ENCODE measurements around the gene KCNH1.
A peak's percentile ranks its signal among the peaks of the same experiment; 100 is the strongest.

KCNH1 gene

GRCh38 chr1:211133836-211134669, at the start of gene KCNH1:
Gene KCNH1 (minus strand): TSS chr1:211134148. CDS start chr1:211133945, 203 bp downstream.
- TF ChIP-seq GATA3 (IDR thresholded peaks at IDR 0.05; ENCODE audit: low read depth, low read length) (no peak), GATA2 (IDR thresholded peaks at IDR 0.05; ENCODE audit: low read depth, low read length) (peak; percentile 42; the same call in 1 of the 2 replicates)

DNA sequence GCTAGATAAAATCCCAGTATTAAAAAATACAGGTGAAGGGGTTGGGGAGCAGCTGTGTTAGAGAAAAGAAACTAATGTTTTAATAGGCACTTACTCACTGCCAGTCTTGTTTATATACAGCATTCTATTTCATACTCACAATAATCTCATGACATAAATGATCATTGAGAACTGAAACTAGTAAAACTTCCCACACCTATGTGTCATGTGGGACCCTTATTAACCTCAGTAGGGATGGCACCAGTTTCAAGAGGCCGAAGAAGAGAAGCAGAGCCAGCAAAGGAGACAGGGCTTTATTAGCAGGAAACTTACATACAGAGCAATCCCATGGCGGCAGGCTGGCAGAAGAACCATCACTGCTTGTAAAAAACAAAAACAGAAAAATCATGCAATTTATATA, 48.8 kb upstream of the KCNH1 start:
- TF ChIP-seq GATA2 (IDR thresholded peaks at IDR 0.05; ENCODE audit: low read depth, low read length) (no peak), GATA3 (IDR thresholded peaks at IDR 0.05; ENCODE audit: low read depth, low read length) (no peak)

- TF ChIP-seq GATA2 (IDR thresholded peaks at IDR 0.05; ENCODE audit: low read depth, low read length) (no peak), GATA3 (IDR thresholded peaks at IDR 0.05; ENCODE audit: low read depth, low read length) (no peak)
These were observed 40.4 kb upstream of the KCNH1 start for GRCh38 chr1:211174375-211174774.

DNA sequence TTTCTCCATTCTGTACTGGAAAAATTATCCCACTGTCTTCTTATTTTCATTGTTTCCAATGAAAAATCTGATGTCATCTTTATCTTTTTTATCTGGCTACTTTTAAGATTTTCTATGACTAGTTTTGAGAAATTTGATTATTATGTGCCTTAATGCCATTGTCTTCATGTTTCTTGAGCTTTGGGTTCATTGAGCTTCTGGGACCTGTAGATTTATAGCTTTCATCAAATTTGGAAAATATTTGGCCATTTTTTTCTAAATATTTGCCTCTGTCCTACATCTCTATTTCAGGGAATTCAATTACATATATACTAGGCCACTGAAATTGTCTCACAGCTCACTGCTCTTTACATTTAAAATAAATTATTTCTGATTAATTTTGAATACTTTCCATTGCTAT, 38.7 kb upstream of the KCNH1 start:
- TF ChIP-seq GATA2 (IDR thresholded peaks at IDR 0.05; ENCODE audit: low read depth, low read length) (no peak), GATA3 (IDR thresholded peaks at IDR 0.05; ENCODE audit: low read depth, low read length) (no peak)

- TF ChIP-seq GATA2 (IDR thresholded peaks at IDR 0.05; ENCODE audit: low read depth, low read length) (no peak), GATA3 (IDR thresholded peaks at IDR 0.05; ENCODE audit: low read depth, low read length) (no peak)
These were observed 35.4 kb upstream of the KCNH1 start for GRCh38 chr1:211169353-211169752.

DNA sequence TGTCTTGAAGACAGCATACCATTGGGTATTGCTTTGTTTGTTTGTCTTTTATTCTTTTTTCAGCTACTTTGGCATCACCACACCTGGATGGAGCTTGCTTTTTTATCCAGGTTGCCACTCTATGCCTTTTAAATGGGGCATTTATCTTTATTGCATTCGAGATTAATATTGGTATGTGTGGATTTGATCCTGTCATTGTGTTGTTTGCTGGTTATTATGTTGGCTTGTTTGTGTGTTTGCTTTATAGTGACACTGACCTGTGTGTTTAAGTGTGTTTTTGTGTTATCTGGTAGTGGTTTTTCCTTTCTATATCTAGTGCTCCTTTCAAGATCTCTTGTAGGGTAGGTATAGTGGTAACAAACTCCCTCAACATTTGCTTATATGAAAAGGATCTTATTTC, 24.9 kb upstream of the KCNH1 start:
- TF ChIP-seq GATA3 (IDR thresholded peaks at IDR 0.05; ENCODE audit: low read depth, low read length) (no peak), GATA2 (IDR thresholded peaks at IDR 0.05; ENCODE audit: low read depth, low read length) (no peak)

DNA sequence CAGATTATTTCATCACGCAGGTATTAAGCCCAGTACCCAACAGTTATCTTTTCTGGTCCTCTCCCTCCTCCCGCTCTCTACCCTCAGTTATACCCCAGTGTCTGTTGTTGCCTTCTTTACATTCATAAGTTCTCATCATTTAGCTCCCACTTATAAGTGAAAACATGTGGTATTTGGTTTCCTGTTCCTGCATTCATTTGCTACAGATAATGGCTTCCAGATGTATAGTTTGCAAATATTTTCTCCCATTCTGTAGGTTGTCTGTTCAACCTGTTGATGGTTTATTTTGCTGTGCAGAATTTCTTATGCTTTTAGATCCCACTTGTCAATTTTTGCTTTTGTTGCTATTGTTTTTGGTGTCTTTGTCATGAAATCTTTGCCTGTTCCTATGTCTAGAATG, 21.1 kb upstream of the KCNH1 start:
- TF ChIP-seq GATA3 (IDR thresholded peaks at IDR 0.05; ENCODE audit: low read depth, low read length): no peak

DNA sequence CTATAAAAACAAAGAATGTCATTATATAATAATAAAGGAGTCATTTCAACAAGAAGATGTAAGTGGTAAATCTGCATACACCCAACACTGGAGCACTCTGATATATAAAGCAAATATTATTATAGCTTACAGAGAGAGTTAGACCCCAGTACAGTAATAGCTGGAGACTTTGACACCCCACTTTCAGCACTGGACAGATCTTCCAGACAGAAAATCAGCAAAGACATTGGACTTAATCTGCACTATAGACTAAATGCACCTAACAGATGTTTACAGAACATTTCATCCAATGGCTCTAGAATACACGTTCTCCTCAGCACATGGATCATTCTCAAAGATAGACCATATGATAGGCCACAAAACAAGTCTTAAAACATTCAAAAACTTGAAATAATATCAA, 20.0 kb upstream of the KCNH1 start:
- TF ChIP-seq GATA3 (IDR thresholded peaks at IDR 0.05; ENCODE audit: low read depth, low read length) (no peak), GATA2 (IDR thresholded peaks at IDR 0.05; ENCODE audit: low read depth, low read length) (no peak)

DNA sequence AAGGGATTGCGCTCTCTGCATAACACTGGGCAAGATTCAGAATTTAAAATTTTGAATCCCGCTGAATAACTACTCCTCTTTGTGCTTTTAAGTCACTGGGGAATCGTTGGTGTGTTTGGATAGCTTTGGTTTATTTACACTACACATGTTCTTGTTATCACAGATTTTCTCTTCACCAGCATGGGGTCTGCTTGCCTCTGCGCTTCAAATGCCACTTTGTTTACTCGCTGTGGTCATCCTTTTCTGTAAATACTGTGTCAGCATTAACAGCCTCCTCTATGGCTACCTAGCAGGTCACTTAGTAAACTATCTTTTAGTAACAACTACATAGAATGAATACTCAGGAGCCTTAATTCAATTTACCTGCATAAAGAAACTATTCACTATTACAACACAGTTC, 14.4 kb upstream of the KCNH1 start:
- TF ChIP-seq GATA3 (IDR thresholded peaks at IDR 0.05; ENCODE audit: low read depth, low read length): no peak
- no peak for TF ChIP-seq GATA2 (IDR thresholded peaks at IDR 0.05; ENCODE audit: low read depth, low read length)

DNA sequence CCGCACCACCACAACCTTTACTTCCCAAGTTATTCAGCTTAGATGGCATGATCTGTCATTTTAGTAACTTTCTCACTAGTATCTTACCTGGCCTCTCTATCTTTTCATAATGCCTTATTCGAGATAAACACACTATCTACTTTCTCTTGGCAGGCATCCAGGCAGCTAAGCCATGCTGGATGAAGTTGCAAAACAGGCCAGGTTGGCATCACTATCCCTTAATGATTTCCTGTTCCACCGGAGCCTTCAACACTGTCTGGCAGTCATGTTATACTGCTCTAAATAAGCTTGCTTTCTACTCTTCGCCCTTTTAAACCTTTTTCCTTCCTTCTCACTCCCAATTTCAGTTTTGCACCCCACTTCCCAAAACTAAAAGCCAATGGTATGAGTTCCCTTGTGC, 12.0 kb upstream of the KCNH1 start:
- TF ChIP-seq GATA2 (IDR thresholded peaks at IDR 0.05; ENCODE audit: low read depth, low read length): no peak
- TF ChIP-seq GATA3 (IDR thresholded peaks at IDR 0.05; ENCODE audit: low read depth, low read length): no peak

DNA sequence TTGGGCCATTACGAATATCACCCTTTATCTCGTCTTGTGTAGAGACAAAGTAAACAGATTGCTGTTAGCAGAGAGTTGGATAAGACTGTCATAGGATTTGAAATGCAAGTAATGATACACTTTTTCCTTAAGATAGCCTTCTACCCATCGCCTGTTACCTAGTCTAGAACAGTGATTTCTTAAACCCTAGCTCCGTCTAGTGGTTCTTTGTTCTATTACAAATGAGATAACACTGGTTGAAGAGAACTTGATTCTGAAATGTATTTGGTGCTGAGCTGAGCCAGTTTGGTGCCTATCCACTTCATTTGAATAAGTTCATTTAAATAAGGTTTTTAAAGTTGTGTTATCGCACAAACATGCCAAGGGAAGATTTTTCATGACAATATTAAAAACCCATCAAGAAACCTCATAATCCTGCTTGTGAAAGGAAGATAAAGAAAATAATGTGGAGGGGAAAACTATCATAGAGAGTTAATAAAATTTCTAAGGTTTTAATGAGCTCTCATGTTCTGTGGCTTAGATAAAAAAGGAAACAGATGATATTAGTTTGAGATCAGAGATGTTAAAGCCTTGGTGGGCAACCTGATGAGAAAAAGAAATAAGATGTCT, 1.5 kb upstream of the KCNH1 start:
- TF ChIP-seq GATA2 (IDR thresholded peaks at IDR 0.05; ENCODE audit: low read depth, low read length) (no peak), GATA3 (IDR thresholded peaks at IDR 0.05; ENCODE audit: low read depth, low read length) (no peak)

DNA sequence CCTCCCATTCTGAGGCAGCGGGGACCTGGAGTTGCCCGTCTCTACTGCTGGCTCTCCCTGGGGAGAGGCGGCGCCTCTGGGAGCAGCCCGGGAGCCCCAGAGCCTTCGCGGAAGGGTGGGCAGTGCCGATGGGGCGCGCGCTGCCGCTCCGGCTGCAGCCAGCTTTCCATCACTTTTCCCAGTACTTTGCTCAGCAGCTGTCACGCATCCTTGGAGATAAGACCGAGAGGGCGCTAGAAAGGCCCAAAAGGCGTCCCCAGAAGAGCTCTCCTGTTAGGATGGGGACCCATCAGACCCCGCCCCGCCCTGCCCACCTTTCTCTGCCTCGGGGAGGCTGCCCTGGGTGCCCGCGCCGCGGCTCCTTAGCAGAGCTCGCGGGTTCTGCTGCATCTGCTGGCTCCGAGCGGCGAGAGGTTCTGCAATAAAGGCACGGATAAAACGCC, 534 bp downstream of the KCNH1 start:
- TF ChIP-seq GATA2 (IDR thresholded peaks at IDR 0.05; ENCODE audit: low read depth, low read length): peak; percentile 41; the same call in 1 of the 2 replicates
- no peak for TF ChIP-seq GATA3 (IDR thresholded peaks at IDR 0.05; ENCODE audit: low read depth, low read length)

DNA sequence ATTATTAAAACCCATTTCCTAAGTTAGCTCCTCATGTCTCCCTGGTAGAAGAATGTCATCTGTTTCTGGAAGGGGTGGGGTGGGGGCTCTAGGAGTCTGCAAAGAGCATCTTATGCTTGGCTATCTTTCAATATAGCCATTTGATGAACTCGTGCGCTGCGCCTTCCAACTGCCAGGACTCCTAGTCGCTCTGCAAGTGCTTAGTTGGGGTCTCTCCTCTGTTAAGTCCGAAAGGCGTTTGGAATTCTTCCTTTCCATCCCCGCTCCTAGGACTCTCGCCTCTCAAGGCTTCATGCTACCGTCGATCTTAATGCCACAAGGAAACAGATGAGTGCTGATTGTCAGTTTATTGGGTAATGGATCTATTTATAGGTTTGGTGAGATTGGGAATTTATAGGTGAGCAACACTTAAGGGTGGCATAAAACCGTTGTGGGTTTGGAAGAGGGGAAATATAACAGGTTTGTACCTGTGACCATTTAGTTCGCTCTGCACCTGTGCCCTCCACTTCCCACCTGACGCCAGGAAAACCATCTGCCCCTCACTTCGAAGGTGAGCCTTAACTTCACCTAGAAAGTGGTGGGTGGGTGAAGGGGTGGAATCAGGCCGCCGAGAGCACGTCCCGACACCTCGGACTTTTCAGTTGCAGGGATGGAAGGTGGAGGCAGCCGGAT, 1.1 kb downstream of the KCNH1 start:
- TF ChIP-seq GATA2 (IDR thresholded peaks at IDR 0.05; ENCODE audit: low read depth, low read length): no peak
- TF ChIP-seq GATA3 (IDR thresholded peaks at IDR 0.05; ENCODE audit: low read depth, low read length): no peak

DNA sequence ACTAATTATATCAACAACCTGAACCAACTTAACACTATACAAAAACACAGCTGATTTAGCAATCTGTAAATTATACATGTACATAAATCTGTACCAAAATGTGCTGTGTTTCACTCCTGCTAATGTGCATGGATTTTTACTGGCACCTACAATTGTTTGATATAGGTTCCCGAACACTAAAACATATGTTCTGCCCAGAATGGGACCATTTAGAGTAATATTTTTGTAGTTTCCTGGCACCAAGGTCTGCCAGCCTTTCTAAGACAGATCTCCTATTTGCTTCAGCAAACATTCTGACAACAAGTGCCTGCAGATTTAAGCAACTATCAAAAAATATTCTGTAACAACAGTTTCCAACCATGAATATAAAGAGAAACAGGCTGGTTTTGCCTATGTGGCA, 4.2 kb downstream of the KCNH1 start:
- TF ChIP-seq GATA2 (IDR thresholded peaks at IDR 0.05; ENCODE audit: low read depth, low read length) (no peak), GATA3 (IDR thresholded peaks at IDR 0.05; ENCODE audit: low read depth, low read length) (no peak)

DNA sequence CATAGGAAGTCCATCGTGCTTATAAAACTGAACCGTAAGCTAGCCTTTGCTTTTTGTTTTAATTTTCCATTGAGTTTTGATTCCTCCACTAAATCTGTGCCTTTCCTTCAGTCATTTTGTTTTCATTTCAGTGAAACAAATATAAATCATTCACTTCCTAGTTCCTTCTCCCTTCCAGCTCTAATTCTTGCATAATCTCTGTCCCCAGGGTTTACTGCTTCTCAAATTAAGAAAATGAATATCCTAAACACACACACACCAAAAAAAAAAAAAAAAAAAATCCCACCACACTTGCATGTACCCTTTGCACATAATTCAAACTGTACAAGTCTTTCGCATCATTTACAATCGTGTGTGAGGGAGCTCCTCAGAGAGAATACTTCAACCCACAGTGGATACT, 6.8 kb downstream of the KCNH1 start:
- no peak for TF ChIP-seq GATA2 (IDR thresholded peaks at IDR 0.05; ENCODE audit: low read depth, low read length)
- TF ChIP-seq GATA3 (IDR thresholded peaks at IDR 0.05; ENCODE audit: low read depth, low read length): no peak
